ENCODE data around the gene SYNE1. TPM values are rescaled to one million over a fixed set of nuclear protein-coding genes. Genes with fewer than 3 reads are reported as not detected.

SYNE1 gene
- total RNA-seq, 1 experiment from 2014 or later: 23.0 TPM

- CTCF ChIA-PET: no interaction called here
- H3K36me3 Mint-ChIP-seq (ENCODE audit: insufficient read depth, unreplicated experiment): no peaks in the 10 kb centered on the region
- H3K4me3 Mint-ChIP-seq (ENCODE audit: unreplicated experiment): no peak overlapping the region
- POLR2A ChIA-PET: no interaction called here
- no peak overlapping the region for H3K27ac Mint-ChIP-seq (ENCODE audit: unreplicated experiment)
- no peaks in the 10 kb centered on the region for H3K4me1 Mint-ChIP-seq (ENCODE audit: low read depth, unreplicated experiment)
- Histone ChIP-seq H3K4me3 (ENCODE audit: low read depth, low read length) (no peak overlapping the region), H3K9me3 (no peaks in the 10 kb centered on the region), H3K4me1 (no peaks in the 10 kb centered on the region), H3K36me3 (ENCODE audit: control insufficient read depth, insufficient read depth, low read length) (no peaks in the 10 kb centered on the region), H3K27me3 (replicated peaks; ENCODE audit: control insufficient read depth, insufficient read depth, low read length) (no peaks in the 10 kb centered on the region)
- no peak for DNase-seq
- TF ChIP-seq CTCF (IDR thresholded peaks at IDR 0.05; ENCODE audit: insufficient read depth in 1 of 2, low read depth in 1 of 2, low read length in 1 of 2, severe bottlenecking in 1 of 2, unreplicated experiment in 1 of 2): no peak
- intact Hi-C loops (cut with micrococcal nuclease; ENCODE audit: unreplicated experiment): no loop called here
- no peaks in the 10 kb centered on the region for H3K9me3 Mint-ChIP-seq (ENCODE audit: unreplicated experiment)
- BruUV-seq (replicated peaks): no TSS peak
- no peaks in the 10 kb centered on the region for H3K27me3 Mint-ChIP-seq (ENCODE audit: insufficient read depth, unreplicated experiment)
Observed at GRCh38 chr6:152404936-152405595, 232.1 kb downstream of the SYNE1 start.

GRCh38 chr6:152404086-152404857 is 232.9 kb downstream of the SYNE1 start:
- Histone ChIP-seq H3K9me3 (no peaks in the 10 kb centered on the region), H3K4me1 (no peaks in the 10 kb centered on the region), H3K27me3 (replicated peaks; ENCODE audit: control insufficient read depth, insufficient read depth, low read length) (no peaks in the 10 kb centered on the region), H3K4me3 (ENCODE audit: low read depth, low read length) (no peak overlapping the region), H3K36me3 (ENCODE audit: control insufficient read depth, insufficient read depth, low read length) (no peaks in the 10 kb centered on the region)
- ChIA-PET POLR2A (no interaction called here), CTCF (no interaction called here)
- Mint-ChIP-seq H3K4me1 (ENCODE audit: low read depth, unreplicated experiment) (no peaks in the 10 kb centered on the region), H3K4me3 (ENCODE audit: unreplicated experiment) (no peak overlapping the region), H3K27me3 (ENCODE audit: insufficient read depth, unreplicated experiment) (no peaks in the 10 kb centered on the region), H3K9me3 (ENCODE audit: unreplicated experiment) (no peaks in the 10 kb centered on the region), H3K36me3 (ENCODE audit: insufficient read depth, unreplicated experiment) (no peaks in the 10 kb centered on the region), H3K27ac (ENCODE audit: unreplicated experiment) (no peak overlapping the region)
- no peak for DNase-seq
- intact Hi-C loops (cut with micrococcal nuclease; ENCODE audit: unreplicated experiment): no loop called here
- no TSS peak for BruUV-seq (replicated peaks)
- TF ChIP-seq CTCF (IDR thresholded peaks at IDR 0.05; ENCODE audit: insufficient read depth in 1 of 2, low read depth in 1 of 2, low read length in 1 of 2, severe bottlenecking in 1 of 2, unreplicated experiment in 1 of 2): no peak

GRCh38 chr6:152402791-152403190 is 234.4 kb downstream of the SYNE1 start:
- Histone ChIP-seq H3K4me3 (ENCODE audit: low read depth, low read length) (no peak overlapping the region), H3K9me3 (no peaks in the 10 kb centered on the region), H3K27me3 (replicated peaks; ENCODE audit: control insufficient read depth, insufficient read depth, low read length) (no peaks in the 10 kb centered on the region), H3K4me1 (no peaks in the 10 kb centered on the region), H3K36me3 (ENCODE audit: control insufficient read depth, insufficient read depth, low read length) (no peaks in the 10 kb centered on the region)
- TF ChIP-seq CTCF (IDR thresholded peaks at IDR 0.05; ENCODE audit: insufficient read depth in 1 of 2, low read depth in 1 of 2, low read length in 1 of 2, severe bottlenecking in 1 of 2, unreplicated experiment in 1 of 2): no peak
- ChIA-PET POLR2A (no interaction called here), CTCF (no interaction called here)
- no peak for DNase-seq
- Mint-ChIP-seq H3K4me1 (ENCODE audit: low read depth, unreplicated experiment) (no peaks in the 10 kb centered on the region), H3K36me3 (ENCODE audit: insufficient read depth, unreplicated experiment) (no peaks in the 10 kb centered on the region), H3K4me3 (ENCODE audit: unreplicated experiment) (no peak overlapping the region), H3K27me3 (ENCODE audit: insufficient read depth, unreplicated experiment) (no peaks in the 10 kb centered on the region), H3K9me3 (ENCODE audit: unreplicated experiment) (no peaks in the 10 kb centered on the region), H3K27ac (ENCODE audit: unreplicated experiment) (no peak overlapping the region)
- BruUV-seq (replicated peaks): no TSS peak
- intact Hi-C loops (cut with micrococcal nuclease; ENCODE audit: unreplicated experiment): no loop called here

Data from Caco-2 (cell line).